HCEC 1CT (cell line): ENCODE data around the gene CACTIN.
"Not testable (repeated sequence)": the region's sequence is repeated elsewhere in the genome, so short reads cannot be mapped to it uniquely, and the experiment has no call there.

Experiments
- DNase-seq: peaks from one replicate; pipeline ENCODE4 v3.0.0-alpha.2; 2017

The CACTIN gene

GRCh38 chr19:3661284-3662238 lies 35.0 kb upstream of the CACTIN start:
- no peak for DNase-seq

GRCh38 chr19:3660493-3661219 lies 34.1 kb upstream of the CACTIN start:
- no peak for DNase-seq

GRCh38 chr19:3659746-3660112 lies 33.1 kb upstream of the CACTIN start:
- no peak for DNase-seq

GRCh38 chr19:3658870-3659745 lies 32.5 kb upstream of the CACTIN start:
- no peak for DNase-seq

- no peak for DNase-seq
These were observed 31.6 kb upstream of the CACTIN start for GRCh38 chr19:3658004-3658869.

- DNase-seq, result no peak
These were observed 30.8 kb upstream of the CACTIN start for GRCh38 chr19:3657395-3657769.

- no peak for DNase-seq
These were observed 30.3 kb upstream of the CACTIN start for GRCh38 chr19:3656747-3657394.

GRCh38 chr19:3656073-3656746 lies 29.6 kb upstream of the CACTIN start:
- peak; percentile 5 for DNase-seq

GRCh38 chr19:3655402-3656072 lies 28.9 kb upstream of the CACTIN start:
- DNase-seq, result peak; percentile 97

GRCh38 chr19:3653865-3654513 lies 27.4 kb upstream of the CACTIN start:
- no peak for DNase-seq

GRCh38 chr19:3653081-3653795 lies 26.6 kb upstream of the CACTIN start:
- DNase-seq, result no peak

GRCh38 chr19:3652422-3652821 lies 25.8 kb upstream of the CACTIN start:
- no peak for DNase-seq

GRCh38 chr19:3651684-3652083 lies 25.1 kb upstream of the CACTIN start:
- DNase-seq, result no peak

- no peak for DNase-seq
These were observed 23.3 kb upstream of the CACTIN start for GRCh38 chr19:3649888-3650287.

GRCh38 chr19:3648037-3648905 lies 21.7 kb upstream of the CACTIN start:
- no peak for DNase-seq

- not testable (repeated sequence) for DNase-seq
These were observed 20.5 kb upstream of the CACTIN start for GRCh38 chr19:3647102-3647501.

GRCh38 chr19:3646336-3647092 lies 19.9 kb upstream of the CACTIN start:
- no peak for DNase-seq
